Epithelial cell of esophagus (primary cell): Measurements from ENCODE around the gene MAP3K3.
A peak's percentile ranks its signal among the peaks of the same experiment; 100 is the strongest.

Source experiments
- DNase-seq: peaks from one replicate; pipeline ENCODE4 v3.0.0; 2010; ENCODE audit warnings: low read depth
- H3K4me3 ChIP-seq: 2 replicates; pipeline ENCODE4 v1.5.1; 2011; ENCODE audit warnings: mild to moderate bottlenecking, low read length, control low read depth
- TF ChIP-seq, protein P1 (sequence below): IDR thresholded peaks from 2 replicates; pipeline ENCODE4 v1.5.1; 2011; ENCODE audit warnings: low read depth, mild to moderate bottlenecking, low read length, control low read depth, inconsistent platforms; ENCODE audit not compliant: insufficient read depth; ENCODE audit errors: missing control alignments

Gene MAP3K3

GRCh38 chr17:63659850-63660249 is 37.6 kb downstream of the MAP3K3 start:
- TF ChIP-seq, protein P1, sequence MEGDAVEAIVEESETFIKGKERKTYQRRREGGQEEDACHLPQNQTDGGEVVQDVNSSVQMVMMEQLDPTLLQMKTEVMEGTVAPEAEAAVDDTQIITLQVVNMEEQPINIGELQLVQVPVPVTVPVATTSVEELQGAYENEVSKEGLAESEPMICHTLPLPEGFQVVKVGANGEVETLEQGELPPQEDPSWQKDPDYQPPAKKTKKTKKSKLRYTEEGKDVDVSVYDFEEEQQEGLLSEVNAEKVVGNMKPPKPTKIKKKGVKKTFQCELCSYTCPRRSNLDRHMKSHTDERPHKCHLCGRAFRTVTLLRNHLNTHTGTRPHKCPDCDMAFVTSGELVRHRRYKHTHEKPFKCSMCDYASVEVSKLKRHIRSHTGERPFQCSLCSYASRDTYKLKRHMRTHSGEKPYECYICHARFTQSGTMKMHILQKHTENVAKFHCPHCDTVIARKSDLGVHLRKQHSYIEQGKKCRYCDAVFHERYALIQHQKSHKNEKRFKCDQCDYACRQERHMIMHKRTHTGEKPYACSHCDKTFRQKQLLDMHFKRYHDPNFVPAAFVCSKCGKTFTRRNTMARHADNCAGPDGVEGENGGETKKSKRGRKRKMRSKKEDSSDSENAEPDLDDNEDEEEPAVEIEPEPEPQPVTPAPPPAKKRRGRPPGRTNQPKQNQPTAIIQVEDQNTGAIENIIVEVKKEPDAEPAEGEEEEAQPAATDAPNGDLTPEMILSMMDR = no peak
- no peak for DNase-seq
- H3K4me3 ChIP-seq = no peak overlapping the region

- TF ChIP-seq, protein P1 = no peak
- no peak overlapping the region for H3K4me3 ChIP-seq
- DNase-seq = no peak
Observed at GRCh38 chr17:63665527-63666214, 43.5 kb downstream of the MAP3K3 start.

DNA sequence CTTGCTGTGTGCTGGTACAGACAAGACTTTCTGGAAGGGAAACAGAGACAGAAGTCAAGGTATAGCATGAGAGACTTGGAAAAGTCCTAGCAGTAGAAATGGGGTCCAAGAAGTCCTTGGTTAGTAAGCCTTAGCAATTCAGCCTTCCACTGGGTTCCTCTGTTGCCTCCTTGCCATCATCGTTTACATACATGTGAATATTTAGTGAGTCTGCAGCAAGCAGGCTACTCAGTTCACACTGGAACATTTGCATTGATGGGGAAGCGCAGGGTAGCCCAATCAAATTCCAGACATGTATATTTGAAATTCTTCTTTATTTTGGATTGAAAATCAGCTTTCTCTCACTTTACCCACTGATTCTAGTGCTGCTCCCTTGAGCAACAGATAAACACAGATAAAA is 50.6 kb downstream of the MAP3K3 start:
- TF ChIP-seq, protein P1 = no peak
- no peak overlapping the region for H3K4me3 ChIP-seq
- no peak for DNase-seq

GRCh38 chr17:63675231-63675606 is 53.0 kb downstream of the MAP3K3 start:
- DNase-seq = peak; percentile 10
- TF ChIP-seq, protein P1 = no peak
- H3K4me3 ChIP-seq = no peak overlapping the region

DNA sequence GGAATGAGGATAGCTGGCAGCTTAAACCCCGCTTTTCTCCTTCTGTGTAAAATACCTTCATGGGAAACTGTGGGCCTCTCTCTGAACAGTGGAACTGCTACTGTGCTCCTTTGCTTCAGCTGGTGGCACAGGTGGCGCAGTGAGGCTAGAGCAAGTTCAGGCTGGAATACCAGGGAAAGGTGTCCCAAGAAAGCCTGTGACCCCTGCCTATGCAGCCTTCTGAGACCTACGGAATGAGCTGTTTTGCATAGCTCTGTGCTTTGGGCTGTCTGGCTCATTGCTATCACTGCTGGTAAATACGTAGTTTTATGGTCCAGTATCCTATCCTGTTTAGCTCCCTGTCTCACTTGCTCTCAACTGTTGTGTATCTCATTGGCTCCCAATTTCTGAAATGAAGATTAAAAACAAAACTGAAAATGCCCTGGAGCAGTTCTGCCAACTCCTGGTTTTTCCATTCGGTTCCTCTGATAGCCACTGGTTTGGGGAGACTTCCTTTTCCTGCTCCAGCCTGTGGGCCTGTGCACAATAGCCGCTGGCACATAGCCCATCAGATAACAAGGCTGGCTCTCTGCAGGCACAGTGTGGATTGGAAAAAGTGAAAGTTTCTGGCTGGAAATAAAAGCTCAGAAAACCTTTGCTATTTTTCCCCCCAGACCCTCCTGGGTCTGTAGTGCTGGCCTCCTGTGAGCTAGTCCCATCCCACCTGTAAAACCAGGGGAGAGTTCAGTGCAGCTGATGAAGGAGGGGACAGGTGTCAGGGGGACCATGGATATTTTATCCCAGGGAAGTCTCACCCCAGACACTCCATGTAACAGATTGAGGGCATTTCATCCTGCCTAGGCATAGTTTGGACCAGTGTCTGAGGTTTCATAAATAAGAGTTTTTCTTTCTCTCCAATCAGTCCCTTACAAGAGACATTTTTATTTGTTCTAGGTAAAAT is 53.7 kb downstream of the MAP3K3 start:
- no peak overlapping the region for H3K4me3 ChIP-seq
- DNase-seq = peak; percentile 67
- TF ChIP-seq, protein P1 = no peak

DNA sequence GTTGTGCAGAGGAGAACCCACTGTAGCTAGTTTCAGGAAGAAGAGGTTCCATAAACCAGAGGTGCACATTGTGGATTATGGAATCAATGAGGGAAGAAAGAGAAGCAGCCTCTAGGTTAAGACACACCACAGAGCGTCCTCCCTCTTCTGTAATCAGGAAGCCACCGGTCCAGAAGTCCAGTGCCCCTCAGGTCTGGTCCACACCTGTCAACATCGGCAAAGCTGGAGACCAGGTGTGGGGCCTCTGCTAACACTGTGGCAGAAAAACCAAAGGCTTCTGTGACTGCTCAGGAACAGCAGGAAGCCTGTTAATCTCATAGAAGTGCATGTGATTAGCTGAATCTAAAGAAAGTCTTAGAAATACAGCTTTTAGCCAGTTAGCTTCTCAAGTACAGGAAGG is 54.4 kb downstream of the MAP3K3 start:
- no peak for DNase-seq
- H3K4me3 ChIP-seq = no peak overlapping the region
- TF ChIP-seq, protein P1 = no peak
